OCI-LY1 (cell line): Measurements from ENCODE around the gene FOXO3.

ENCODE experiments used
- H2AFZ ChIP-seq: fragments of 200-600 bp; sonication (generic), shearing (Covaris generic); 2 replicates; pipeline ENCODE4 v1.6.0; 2014; ENCODE audit warnings: antibody characterized with exemption, mild to moderate bottlenecking, low read length
- H3F3A ChIP-seq: fragments of 200-600 bp; sonication (generic), shearing (Covaris generic); 2 replicates; pipeline ENCODE4 v1.6.0; 2014; ENCODE audit warnings: mild to moderate bottlenecking, antibody characterized with exemption, low read length, moderate library complexity; ENCODE audit not compliant: insufficient read depth
- H3K27ac ChIP-seq: fragments of 200-600 bp; sonication (generic); 2 replicates; pipeline ENCODE4 v1.5.1; 2014; ENCODE audit warnings: low read length, mixed run types, mild to moderate bottlenecking, low read depth; ENCODE audit not compliant: poor library complexity, severe bottlenecking
- H3K27me3 ChIP-seq: fragments of 200-600 bp; sonication (generic); 2 replicates; pipeline ENCODE4 v1.6.0; 2014; ENCODE audit warnings: antibody characterized with exemption, mild to moderate bottlenecking, low read length, moderate library complexity; ENCODE audit not compliant: insufficient read depth
- H3K36me3 ChIP-seq: fragments of 200-600 bp; sonication (generic); 2 replicates; pipeline ENCODE4 v1.6.1; 2014; ENCODE audit warnings: mild to moderate bottlenecking, antibody characterized with exemption, low read length, moderate library complexity, mixed read lengths; ENCODE audit not compliant: insufficient read depth
- H3K4me1 ChIP-seq: fragments of 200-600 bp; sonication (generic); 2 replicates; pipeline ENCODE4 v1.5.1; 2014; ENCODE audit warnings: mild to moderate bottlenecking, low read length, moderate library complexity; ENCODE audit not compliant: insufficient read depth, severe bottlenecking
- H3K4me2 ChIP-seq: fragments of 200-600 bp; sonication (generic), shearing (Covaris generic); 2 replicates; pipeline ENCODE4 v1.6.1; 2014; ENCODE audit warnings: low read length
- H3K4me3 ChIP-seq: fragments of 200-600 bp; sonication (generic); 2 replicates; pipeline ENCODE4 v1.5.1; 2014; ENCODE audit warnings: low read length, low read depth, mild to moderate bottlenecking, mixed read lengths; ENCODE audit not compliant: poor library complexity, severe bottlenecking
- H3K79me2 ChIP-seq: fragments of 200-600 bp; shearing (Covaris generic); 2 replicates; pipeline ENCODE4 v1.6.1; 2016; ENCODE audit warnings: mixed run types, low read length, mixed read lengths; ENCODE audit not compliant: insufficient read depth
- H3K9ac ChIP-seq: fragments of 200-600 bp; sonication (generic), shearing (Covaris generic); 2 replicates; pipeline ENCODE4 v1.6.1; 2014; ENCODE audit warnings: mild to moderate bottlenecking, low read length, mixed read lengths
- H3K9me2 ChIP-seq: fragments of 200-600 bp; sonication (generic), shearing (Covaris generic); 2 replicates; pipeline ENCODE4 v1.6.1; 2014; ENCODE audit warnings: low read depth, mild to moderate bottlenecking, low read length, mixed read lengths
- H3K9me3 ChIP-seq: fragments of 200-600 bp; shearing (Covaris generic); 2 replicates; pipeline ENCODE4 v1.6.1; 2014; ENCODE audit warnings: low read length, mixed read lengths
- H4K20me1 ChIP-seq: fragments of 200-600 bp; sonication (generic), shearing (Covaris generic); 2 replicates; pipeline ENCODE4 v1.6.0; 2016; ENCODE audit warnings: mild to moderate bottlenecking, low read length; ENCODE audit not compliant: insufficient read depth
- EZH2 ChIP-seq: fragments of 200-600 bp; sonication (generic), shearing (Covaris generic); IDR thresholded peaks from 2 replicates; pipeline ENCODE4 v1.8.0; 2017; ENCODE audit warnings: borderline replicate concordance, mixed run types, mild to moderate bottlenecking, antibody characterized with exemption, low read length, moderate library complexity, mixed read lengths
- TF ChIP-seq, protein P1 (sequence below): fragments of 200-600 bp; sonication (generic), shearing (Covaris generic); IDR thresholded peaks from 2 replicates; pipeline ENCODE4 v1.5.1; 2017; ENCODE audit warnings: mild to moderate bottlenecking, antibody characterized with exemption, low read length, moderate library complexity, mixed read lengths

Gene FOXO3

DNA sequence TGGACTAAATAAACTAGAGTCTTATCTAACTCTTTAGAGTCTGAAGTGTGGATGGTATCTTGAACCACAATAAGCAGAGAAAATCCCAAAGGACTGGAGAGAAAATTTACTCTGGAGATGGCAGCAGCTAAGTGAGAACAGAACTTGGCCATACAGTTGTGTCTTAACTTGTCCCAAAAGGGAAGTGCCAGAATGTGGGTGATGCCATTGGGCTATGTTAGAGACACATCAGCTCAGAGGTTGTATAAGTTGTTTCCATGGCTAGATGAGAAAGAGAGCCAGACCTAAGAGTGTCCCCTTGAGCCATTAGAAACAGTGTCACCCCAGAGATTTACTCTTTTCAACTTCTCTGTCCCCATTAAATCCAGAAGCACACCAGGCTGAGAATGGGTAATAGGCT is 36.2 kb downstream of the FOXO3 start:
- no peak for TF ChIP-seq EZH2
- TF ChIP-seq, protein P1, sequence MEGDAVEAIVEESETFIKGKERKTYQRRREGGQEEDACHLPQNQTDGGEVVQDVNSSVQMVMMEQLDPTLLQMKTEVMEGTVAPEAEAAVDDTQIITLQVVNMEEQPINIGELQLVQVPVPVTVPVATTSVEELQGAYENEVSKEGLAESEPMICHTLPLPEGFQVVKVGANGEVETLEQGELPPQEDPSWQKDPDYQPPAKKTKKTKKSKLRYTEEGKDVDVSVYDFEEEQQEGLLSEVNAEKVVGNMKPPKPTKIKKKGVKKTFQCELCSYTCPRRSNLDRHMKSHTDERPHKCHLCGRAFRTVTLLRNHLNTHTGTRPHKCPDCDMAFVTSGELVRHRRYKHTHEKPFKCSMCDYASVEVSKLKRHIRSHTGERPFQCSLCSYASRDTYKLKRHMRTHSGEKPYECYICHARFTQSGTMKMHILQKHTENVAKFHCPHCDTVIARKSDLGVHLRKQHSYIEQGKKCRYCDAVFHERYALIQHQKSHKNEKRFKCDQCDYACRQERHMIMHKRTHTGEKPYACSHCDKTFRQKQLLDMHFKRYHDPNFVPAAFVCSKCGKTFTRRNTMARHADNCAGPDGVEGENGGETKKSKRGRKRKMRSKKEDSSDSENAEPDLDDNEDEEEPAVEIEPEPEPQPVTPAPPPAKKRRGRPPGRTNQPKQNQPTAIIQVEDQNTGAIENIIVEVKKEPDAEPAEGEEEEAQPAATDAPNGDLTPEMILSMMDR, result no peak
- no peaks in the 10 kb centered on the region for H3K79me2 ChIP-seq

DNA sequence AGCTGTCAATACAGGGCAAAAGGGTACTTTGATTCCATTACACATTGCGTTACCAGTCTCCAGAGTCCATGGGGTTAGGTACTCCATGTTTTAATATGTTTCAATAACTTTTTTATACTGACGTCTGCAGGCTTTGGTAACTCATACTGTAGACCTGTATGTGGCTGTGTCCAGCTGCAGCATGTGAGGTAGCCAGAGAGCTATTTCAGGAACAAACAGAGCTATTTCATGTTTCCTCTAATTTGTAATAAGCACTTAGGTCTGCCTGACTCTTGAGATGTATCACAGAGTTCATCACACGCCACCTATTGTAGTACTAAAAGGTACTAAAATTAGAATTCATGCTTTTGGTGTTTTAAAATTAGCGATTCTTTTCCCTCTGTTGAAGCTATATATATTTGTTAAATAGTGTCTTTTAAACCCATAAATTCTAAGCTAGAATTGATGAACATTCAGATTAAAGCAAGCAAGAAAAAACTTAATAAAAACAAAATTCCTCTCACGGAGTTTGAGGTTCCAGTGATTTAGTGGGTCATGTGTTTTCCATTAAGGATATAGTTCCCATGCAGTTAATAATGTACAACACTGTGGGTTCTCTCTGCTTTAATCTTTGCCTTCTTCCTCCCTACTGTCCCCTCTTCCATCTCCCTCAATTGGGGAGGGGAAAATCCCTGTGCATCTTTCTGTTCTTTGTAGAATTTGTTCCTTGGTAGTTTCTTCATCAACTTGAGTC is 37.0 kb downstream of the FOXO3 start:
- Histone ChIP-seq H3K79me2 (no peaks in the 10 kb centered on the region), H3K9ac (no peak overlapping the region), H4K20me1 (no peaks in the 10 kb centered on the region), H3K9me2 (no peaks in the 10 kb centered on the region), H3K4me3 (no peak overlapping the region), H3F3A (no peaks in the 10 kb centered on the region), H3K27me3 (no peaks in the 10 kb centered on the region), H3K4me2 (peak overlapping the region; percentile 44), H2AFZ (no peak overlapping the region), H3K9me3 (no peaks in the 10 kb centered on the region), H3K4me1 (peaks cover 63% of the 10 kb centered on the region), H3K36me3 (no peaks in the 10 kb centered on the region), H3K27ac (peak overlapping the region; percentile 33)
- TF ChIP-seq, protein P1, result no peak
- no peak for TF ChIP-seq EZH2

More for the DNA sequence above, 36.2 kb downstream of the FOXO3 start:
- no peak overlapping the region for H3K9ac ChIP-seq
- H3K4me1 ChIP-seq, result peaks cover 71% of the 10 kb centered on the region
- H3K4me3 ChIP-seq, result no peak overlapping the region
- no peaks in the 10 kb centered on the region for H3K9me2 ChIP-seq
- H3K27ac ChIP-seq, result peak overlapping the region; percentile 33
- H3K9me3 ChIP-seq, result no peaks in the 10 kb centered on the region
- no peaks in the 10 kb centered on the region for H4K20me1 ChIP-seq
- no peaks in the 10 kb centered on the region for H3K27me3 ChIP-seq
- H2AFZ ChIP-seq, result no peak overlapping the region
- peak overlapping the region; percentile 44; the same call in 1 of the 2 replicates for H3K4me2 ChIP-seq
- H3F3A ChIP-seq, result no peaks in the 10 kb centered on the region
- no peaks in the 10 kb centered on the region for H3K36me3 ChIP-seq

DNA sequence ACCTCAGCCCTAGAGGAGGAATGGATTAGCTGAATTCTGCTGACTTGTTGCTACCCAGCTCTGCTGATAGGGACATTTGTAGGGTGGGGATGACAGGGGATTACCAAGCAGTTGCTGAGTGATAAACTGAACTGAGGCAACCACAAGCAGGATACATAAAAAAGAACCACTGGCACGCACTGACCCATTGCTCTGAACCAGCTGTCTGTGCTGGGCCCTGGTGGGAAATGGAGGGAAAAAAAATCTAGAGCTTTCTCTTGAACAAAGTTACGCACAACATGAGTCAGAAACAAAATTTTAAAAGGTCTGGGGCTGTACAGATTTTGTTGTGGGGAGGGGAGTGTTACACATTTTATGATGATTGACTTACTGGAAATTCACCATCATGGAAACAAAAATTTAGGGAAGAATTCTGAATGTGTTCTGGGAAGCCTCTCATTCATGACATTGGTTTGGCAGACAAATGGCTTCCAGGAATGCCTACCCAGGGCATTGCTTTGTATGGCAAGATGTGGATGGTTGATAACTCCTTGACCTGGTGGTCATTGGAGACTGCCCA is 37.7 kb downstream of the FOXO3 start:
- peaks cover 56% of the 10 kb centered on the region for H3K4me1 ChIP-seq
- H3K4me3 ChIP-seq, result no peak overlapping the region
- H3K27ac ChIP-seq, result peak overlapping the region; percentile 33
- H3K4me2 ChIP-seq, result peak overlapping the region; percentile 44; the same call in 1 of the 2 replicates
- H3K9ac ChIP-seq, result no peak overlapping the region
- no peak overlapping the region for H2AFZ ChIP-seq
- no peaks in the 10 kb centered on the region for H3K27me3 ChIP-seq
- no peaks in the 10 kb centered on the region for H3K9me3 ChIP-seq
- H3K79me2 ChIP-seq, result no peaks in the 10 kb centered on the region
- no peaks in the 10 kb centered on the region for H3K36me3 ChIP-seq
- no peak for TF ChIP-seq EZH2
- TF ChIP-seq, protein P1, result no peak
- H4K20me1 ChIP-seq, result no peaks in the 10 kb centered on the region
- H3F3A ChIP-seq, result no peaks in the 10 kb centered on the region
- no peaks in the 10 kb centered on the region for H3K9me2 ChIP-seq
